Neural crest cell (in vitro differentiated cells): Measurements from ENCODE around the gene MAOB. TPM values are rescaled to one million over a fixed set of nuclear protein-coding genes. Genes with fewer than 3 reads are reported as not detected.

ENCODE experiments used
- DNase-seq: peaks from one replicate; pipeline ENCODE4 v3.0.0; 2021; ENCODE audit warnings: low read depth, mixed read lengths, low spot score
- H3K27ac Mint-ChIP-seq: one replicate; pipeline ENCODE4 v1.8.0; 2021; ENCODE audit warnings: mild to moderate bottlenecking, mixed read lengths; ENCODE audit not compliant: unreplicated experiment
- H3K27me3 Mint-ChIP-seq: 2 replicates; pipeline ENCODE4 v1.8.0; 2021; ENCODE audit warnings: low read depth, mild to moderate bottlenecking, mixed read lengths
- H3K36me3 Mint-ChIP-seq: 2 replicates; pipeline ENCODE4 v1.8.0; 2021; ENCODE audit warnings: low read depth, mild to moderate bottlenecking, mixed read lengths
- H3K4me1 Mint-ChIP-seq: 2 replicates; pipeline ENCODE4 v1.8.0; 2021; ENCODE audit warnings: mixed read lengths
- H3K4me3 Mint-ChIP-seq: one replicate; pipeline ENCODE4 v1.8.0; 2021; ENCODE audit warnings: mild to moderate bottlenecking, mixed read lengths
- H3K9me3 Mint-ChIP-seq: 2 replicates; pipeline ENCODE4 v1.8.0; 2021; ENCODE audit warnings: mixed read lengths
- total RNA-seq: library from RNA; stranded (reverse); gene quantifications from 2 replicates; pipeline ENCODE4 v1.2.1, GENCODE V29; 2021
- TF ChIP-seq, protein P1 (sequence below): fragments of 200-600 bp; sonication (generic); conservative IDR thresholded peaks from 2 replicates; pipeline ENCODE4 v1.5.0; 2021; ENCODE audit warnings: antibody characterized with exemption, mild to moderate bottlenecking

MAOB gene
- total RNA-seq, 1 donor from 2014 or later, result 0.98 TPM

DNA sequence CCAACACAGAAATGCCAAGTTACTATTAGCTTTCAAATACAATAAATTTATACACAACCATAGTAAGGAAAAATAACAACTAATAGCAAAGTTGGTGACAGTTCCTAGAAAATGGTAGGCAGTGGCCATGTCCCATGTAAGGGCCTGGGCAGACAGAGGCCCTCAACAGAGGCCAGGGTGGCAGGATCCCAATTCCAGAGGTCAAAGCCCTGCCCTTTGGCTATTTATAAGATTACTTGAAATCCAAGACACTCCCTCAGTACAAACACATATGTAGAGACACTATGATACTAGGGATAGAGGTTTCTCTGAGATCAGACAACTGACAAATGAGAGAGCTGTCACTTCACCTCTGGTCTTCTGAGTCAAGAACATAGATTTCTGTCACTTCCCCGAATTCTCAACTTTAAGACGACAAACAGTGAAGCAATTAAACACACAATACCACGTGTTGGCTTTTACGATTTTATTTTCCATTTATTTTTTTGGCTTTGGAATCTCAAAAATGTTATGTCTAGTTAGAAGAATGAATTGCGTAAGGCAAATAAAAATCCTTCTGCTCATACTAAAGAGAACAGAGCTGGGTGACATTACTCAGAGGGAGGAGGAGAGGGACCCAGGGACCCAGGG is 16.3 kb upstream of the MAOB start:
- DNase-seq, result no peak
- Mint-ChIP-seq H3K4me1 (no peaks in the 10 kb centered on the region), H3K4me3 (no peak overlapping the region), H3K27me3 (no peaks in the 10 kb centered on the region), H3K27ac (no peak overlapping the region), H3K9me3 (peaks cover 3% of the 10 kb centered on the region), H3K36me3 (no peaks in the 10 kb centered on the region)
- TF ChIP-seq, protein P1, sequence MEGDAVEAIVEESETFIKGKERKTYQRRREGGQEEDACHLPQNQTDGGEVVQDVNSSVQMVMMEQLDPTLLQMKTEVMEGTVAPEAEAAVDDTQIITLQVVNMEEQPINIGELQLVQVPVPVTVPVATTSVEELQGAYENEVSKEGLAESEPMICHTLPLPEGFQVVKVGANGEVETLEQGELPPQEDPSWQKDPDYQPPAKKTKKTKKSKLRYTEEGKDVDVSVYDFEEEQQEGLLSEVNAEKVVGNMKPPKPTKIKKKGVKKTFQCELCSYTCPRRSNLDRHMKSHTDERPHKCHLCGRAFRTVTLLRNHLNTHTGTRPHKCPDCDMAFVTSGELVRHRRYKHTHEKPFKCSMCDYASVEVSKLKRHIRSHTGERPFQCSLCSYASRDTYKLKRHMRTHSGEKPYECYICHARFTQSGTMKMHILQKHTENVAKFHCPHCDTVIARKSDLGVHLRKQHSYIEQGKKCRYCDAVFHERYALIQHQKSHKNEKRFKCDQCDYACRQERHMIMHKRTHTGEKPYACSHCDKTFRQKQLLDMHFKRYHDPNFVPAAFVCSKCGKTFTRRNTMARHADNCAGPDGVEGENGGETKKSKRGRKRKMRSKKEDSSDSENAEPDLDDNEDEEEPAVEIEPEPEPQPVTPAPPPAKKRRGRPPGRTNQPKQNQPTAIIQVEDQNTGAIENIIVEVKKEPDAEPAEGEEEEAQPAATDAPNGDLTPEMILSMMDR, result no peak

DNA sequence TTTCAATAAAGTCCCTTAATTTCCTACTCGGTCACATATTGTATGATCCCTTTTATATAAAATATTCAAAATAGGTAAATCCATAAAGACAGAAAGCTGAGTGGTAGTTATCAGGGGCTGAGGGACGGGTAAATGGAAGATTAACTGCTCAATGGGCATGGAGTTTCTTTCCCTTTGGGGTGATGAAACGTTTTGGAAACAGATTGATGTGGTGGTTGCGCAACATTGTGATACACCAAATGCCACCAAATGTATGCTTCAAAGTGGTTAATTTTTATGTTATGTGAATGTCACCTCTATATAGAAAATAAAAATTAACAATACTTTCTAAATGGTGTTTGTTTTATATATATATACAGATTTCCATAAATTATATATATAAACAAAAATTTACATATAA is 15.0 kb upstream of the MAOB start:
- Mint-ChIP-seq H3K4me1 (no peaks in the 10 kb centered on the region), H3K27ac (no peak overlapping the region), H3K4me3 (no peak overlapping the region), H3K36me3 (no peaks in the 10 kb centered on the region), H3K27me3 (no peaks in the 10 kb centered on the region), H3K9me3 (peaks cover 3% of the 10 kb centered on the region)
- DNase-seq, result no peak
- TF ChIP-seq, protein P1, result no peak

GRCh38 chrX:43892336-43892870 is 10.2 kb upstream of the MAOB start:
- Mint-ChIP-seq H3K36me3 (peaks cover 5% of the 10 kb centered on the region), H3K27ac (no peak overlapping the region), H3K4me1 (peaks cover 3% of the 10 kb centered on the region), H3K4me3 (no peak overlapping the region), H3K9me3 (peaks cover 10% of the 10 kb centered on the region), H3K27me3 (no peaks in the 10 kb centered on the region)
- DNase-seq, result no peak
- TF ChIP-seq, protein P1, result no peak

- Mint-ChIP-seq H3K4me3 (no peak overlapping the region), H3K27ac (no peak overlapping the region), H3K27me3 (peaks cover 2% of the 10 kb centered on the region), H3K36me3 (peaks cover 3% of the 10 kb centered on the region), H3K4me1 (no peaks in the 10 kb centered on the region), H3K9me3 (peaks cover 12% of the 10 kb centered on the region)
- no peak for DNase-seq
- TF ChIP-seq, protein P1, result no peak
Measured at GRCh38 chrX:43885617-43886016, 3.4 kb upstream of the MAOB start.

DNA sequence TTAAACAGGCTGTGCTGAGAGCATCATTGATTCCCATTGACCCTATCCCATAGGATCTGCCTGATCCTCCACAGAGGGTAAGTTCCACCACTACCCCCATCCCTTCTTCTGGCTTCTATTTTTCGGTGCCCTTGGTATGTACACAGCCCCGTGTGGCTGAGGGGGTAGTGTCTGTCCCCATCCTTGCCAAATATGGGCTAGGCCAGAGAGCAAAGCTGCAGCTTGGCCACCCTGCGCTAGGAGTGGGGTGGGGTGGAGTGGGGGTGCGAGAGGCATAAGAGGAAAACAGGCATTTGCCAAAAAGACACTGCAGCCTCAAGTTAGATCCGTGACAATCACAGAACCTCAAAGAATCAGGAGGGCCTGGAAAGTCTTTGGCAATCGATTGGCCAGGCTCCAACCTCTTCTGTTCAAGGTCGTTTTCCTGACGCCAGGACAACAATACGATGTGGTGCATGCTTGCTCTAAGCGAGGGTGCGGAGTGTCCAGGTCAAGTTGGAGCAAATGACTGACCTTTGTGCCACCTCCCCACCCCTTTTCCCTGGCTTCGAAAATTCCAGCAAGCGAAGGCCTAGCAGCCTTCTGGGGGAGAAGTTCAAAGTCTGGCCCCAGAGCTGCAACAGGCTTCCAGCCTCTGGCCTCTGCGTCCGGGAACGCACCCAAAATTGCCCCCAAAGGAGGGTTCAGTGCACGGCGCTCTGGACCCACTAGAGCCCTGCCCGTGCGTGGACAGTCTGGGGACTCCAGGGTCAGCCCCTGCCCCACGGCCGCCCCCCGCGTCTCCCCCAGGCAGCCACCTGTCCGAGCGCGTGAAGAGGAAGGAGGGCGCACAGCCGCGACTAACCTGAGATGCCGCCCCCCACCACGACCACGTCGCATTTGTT is 598 bp downstream of the MAOB start:
- Mint-ChIP-seq H3K4me1 (no peaks in the 10 kb centered on the region), H3K27ac (no peak overlapping the region), H3K9me3 (peaks cover 2% of the 10 kb centered on the region), H3K27me3 (peaks cover 2% of the 10 kb centered on the region), H3K4me3 (no peak overlapping the region), H3K36me3 (no peaks in the 10 kb centered on the region)
- DNase-seq, result no peak
- TF ChIP-seq, protein P1, result no peak
